ENCODE results near the gene KAT6B. TPM values are rescaled to one million over a fixed set of nuclear protein-coding genes. Genes with fewer than 3 reads are reported as not detected.
"Not testable (repeated sequence)": the region's sequence is repeated elsewhere in the genome, so short reads cannot be mapped to it uniquely, and the experiment has no call there.

Gene KAT6B
- total and polyA plus RNA-seq, 4 experiments from 2014 or later, result 10.9 to 63.9 (median 52.4) TPM

DNA sequence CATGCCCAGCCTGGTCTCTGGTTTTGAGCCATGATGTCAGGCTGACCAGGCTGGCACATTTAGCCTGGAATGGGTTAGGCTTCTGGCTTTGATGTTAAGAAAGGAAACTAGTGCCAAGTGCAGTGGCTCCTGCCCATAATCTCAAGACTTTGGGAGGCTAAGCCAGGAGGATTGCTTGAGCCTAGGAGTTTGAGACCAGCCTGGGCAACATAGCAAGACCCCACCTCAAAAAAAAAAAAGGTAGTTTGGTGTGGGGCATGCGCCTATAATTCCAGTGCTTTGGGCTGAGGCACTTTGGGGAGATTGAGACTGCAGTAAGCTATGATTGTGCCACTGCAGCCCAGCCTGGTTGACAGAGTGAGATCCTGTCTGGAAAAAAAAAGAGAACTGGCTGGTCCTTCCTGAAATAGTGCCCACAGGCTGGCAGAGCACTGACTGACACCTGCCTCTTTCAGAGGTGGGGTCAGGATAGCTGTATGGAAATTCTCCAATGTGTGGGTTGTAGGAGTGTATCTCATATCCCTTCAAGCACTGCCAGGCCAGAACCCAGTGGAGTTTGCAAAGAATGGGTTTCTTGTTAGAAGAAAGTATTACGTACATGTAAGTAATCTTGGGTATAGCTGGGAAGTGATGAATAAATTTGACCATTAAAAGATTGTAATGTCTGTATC is 61.3 kb downstream of the KAT6B start:
- H3K4me1 ChIP-seq (ENCODE audit: insufficient read depth, low read length), result no peaks in the 10 kb centered on the region
- H3K36me3 ChIP-seq (ENCODE audit: insufficient read depth, low read length), result no peaks in the 10 kb centered on the region
- no peaks in the 10 kb centered on the region for H3K27me3 ChIP-seq (ENCODE audit: insufficient read depth, low read length)
- Mint-ChIP-seq H3K36me3 (peaks cover 0 to 2% of the 10 kb centered on the region in 2 donors), H3K27me3 (no peaks in the 10 kb centered on the region), H3K27ac (peak overlapping the region in 3 of 7 donors; percentile 20 to 48 (median 36)), H3K9me3 (no peaks in the 10 kb centered on the region), H3K4me3 (no peak overlapping the region), H3K4me1 (peaks cover 22 to 57% (median 44%) of the 10 kb centered on the region in 4 donors)
- H3K9me3 ChIP-seq (ENCODE audit: control insufficient read depth in 1 of 2, low read length in 2 of 2), result no peaks in the 10 kb centered on the region
- ChIA-PET POLR2A (ENCODE audit: partially characterized antibody) (interaction anchor here (1.2 kb wide), 1 partner anchor 8 kb away, joined by 7 read pairs; no protein-coding TSS in a partner anchor), CTCF (ENCODE audit: partially characterized antibody) (no interaction called here)
- H3K27ac ChIP-seq (ENCODE audit: low read depth, low read length), result no peak overlapping the region
- intact Hi-C loops (cut with micrococcal nuclease), result no loop called here
- no peak overlapping the region for H3K4me3 ChIP-seq (ENCODE audit: low read length in 2 of 2)
- no peak for DNase-seq

GRCh38 chr10:74888962-74889661 is 62.7 kb downstream of the KAT6B start:
- ChIA-PET CTCF (ENCODE audit: partially characterized antibody) (interaction anchor here (0.8 to 1.4 kb wide), 4 partner anchors 9 to 347 kb away, joined by 3 to 4 read pairs (median 3); no protein-coding TSS in a partner anchor), POLR2A (ENCODE audit: partially characterized antibody) (no interaction called here)
- H3K4me1 ChIP-seq (ENCODE audit: insufficient read depth, low read length), result no peaks in the 10 kb centered on the region
- H3K4me1 Mint-ChIP-seq, result peaks cover 19 to 58% (median 41%) of the 10 kb centered on the region in 4 donors
- DNase-seq, result no peak
- no peak overlapping the region for H3K4me3 ChIP-seq (ENCODE audit: low read length in 2 of 2)
- H3K36me3 ChIP-seq (ENCODE audit: insufficient read depth, low read length), result no peaks in the 10 kb centered on the region
- no peak overlapping the region for H3K4me3 Mint-ChIP-seq
- H3K27ac ChIP-seq (ENCODE audit: low read depth, low read length), result no peak overlapping the region
- no peaks in the 10 kb centered on the region for H3K9me3 Mint-ChIP-seq
- H3K27me3 Mint-ChIP-seq, result no peaks in the 10 kb centered on the region
- intact Hi-C loops (cut with micrococcal nuclease), result no loop called here
- no peaks in the 10 kb centered on the region for H3K9me3 ChIP-seq (ENCODE audit: control insufficient read depth in 1 of 2, low read length in 2 of 2)
- peak overlapping the region in 1 of 7 donors; percentile 24 for H3K27ac Mint-ChIP-seq
- H3K27me3 ChIP-seq (ENCODE audit: insufficient read depth, low read length), result no peaks in the 10 kb centered on the region
- H3K36me3 Mint-ChIP-seq, result peaks cover 0 to 2% of the 10 kb centered on the region in 2 donors

- H3K4me3 Mint-ChIP-seq, result no peak overlapping the region
- CTCF ChIA-PET (ENCODE audit: partially characterized antibody), result interaction anchor here (0.8 to 1.4 kb wide), 4 partner anchors 9 to 347 kb away, joined by 3 to 4 read pairs (median 3); no protein-coding TSS in a partner anchor
- intact Hi-C loops (cut with micrococcal nuclease), result no loop called here
These were observed 63.2 kb downstream of the KAT6B start for GRCh38 chr10:74889662-74889998.

GRCh38 chr10:74890460-74890859 is 64.1 kb downstream of the KAT6B start:
- Mint-ChIP-seq H3K27ac (peak overlapping the region in 4 of 7 donors; percentile 36 to 77 (median 54)), H3K27me3 (no peaks in the 10 kb centered on the region)
- intact Hi-C loops (cut with micrococcal nuclease), result no loop called here

More at GRCh38 chr10:74889662-74889998, 63.2 kb downstream of the KAT6B start:
- Histone ChIP-seq H3K36me3 (ENCODE audit: insufficient read depth, low read length) (no peaks in the 10 kb centered on the region), H3K4me3 (ENCODE audit: low read length in 2 of 2) (no peak overlapping the region), H3K27me3 (ENCODE audit: insufficient read depth, low read length) (no peaks in the 10 kb centered on the region), H3K9me3 (ENCODE audit: control insufficient read depth in 1 of 2, low read length in 2 of 2) (no peaks in the 10 kb centered on the region), H3K27ac (ENCODE audit: low read depth, low read length) (no peak overlapping the region), H3K4me1 (ENCODE audit: insufficient read depth, low read length) (no peaks in the 10 kb centered on the region)
- Mint-ChIP-seq H3K27me3 (no peaks in the 10 kb centered on the region), H3K27ac (peak overlapping the region in 2 of 7 donors; percentile 24 to 62), H3K9me3 (no peaks in the 10 kb centered on the region), H3K36me3 (peaks cover 4% of the 10 kb centered on the region in 2 donors), H3K4me1 (peaks cover 22 to 61% (median 43%) of the 10 kb centered on the region in 4 donors)
- no peak for DNase-seq
- POLR2A ChIA-PET (ENCODE audit: partially characterized antibody), result no interaction called here

GRCh38 chr10:74891053-74891452 is 64.7 kb downstream of the KAT6B start:
- intact Hi-C loops (cut with micrococcal nuclease), result no loop called here
- Histone ChIP-seq H3K27ac (ENCODE audit: low read depth, low read length) (no peak overlapping the region), H3K4me3 (ENCODE audit: low read length in 2 of 2) (no peak overlapping the region), H3K27me3 (ENCODE audit: insufficient read depth, low read length) (no peaks in the 10 kb centered on the region), H3K4me1 (ENCODE audit: insufficient read depth, low read length) (no peaks in the 10 kb centered on the region), H3K36me3 (ENCODE audit: insufficient read depth, low read length) (no peaks in the 10 kb centered on the region), H3K9me3 (ENCODE audit: control insufficient read depth in 1 of 2, low read length in 2 of 2) (no peaks in the 10 kb centered on the region)
- Mint-ChIP-seq H3K9me3 (no peaks in the 10 kb centered on the region), H3K27ac (peak overlapping the region in 5 of 7 donors; percentile 38 to 77 (median 57)), H3K4me1 (peaks cover 29 to 73% (median 49%) of the 10 kb centered on the region in 4 donors), H3K27me3 (no peaks in the 10 kb centered on the region), H3K4me3 (no peak overlapping the region), H3K36me3 (peaks cover 4 to 5% of the 10 kb centered on the region in 2 donors)
- DNase-seq, result no peak
- CTCF ChIA-PET (ENCODE audit: partially characterized antibody), result no interaction called here
- POLR2A ChIA-PET (ENCODE audit: partially characterized antibody), result no interaction called here

More at GRCh38 chr10:74890460-74890859, 64.1 kb downstream of the KAT6B start:
- H3K27me3 ChIP-seq (ENCODE audit: insufficient read depth, low read length), result no peaks in the 10 kb centered on the region
- no peak overlapping the region for H3K27ac ChIP-seq (ENCODE audit: low read depth, low read length)
- Mint-ChIP-seq H3K4me1 (peaks cover 24 to 67% (median 47%) of the 10 kb centered on the region in 4 donors), H3K36me3 (peaks cover 4% of the 10 kb centered on the region in 2 donors), H3K9me3 (no peaks in the 10 kb centered on the region), H3K4me3 (no peak overlapping the region)
- no peak for DNase-seq
- CTCF ChIA-PET (ENCODE audit: partially characterized antibody), result no interaction called here
- no peak overlapping the region for H3K4me3 ChIP-seq (ENCODE audit: low read length in 2 of 2)
- H3K4me1 ChIP-seq (ENCODE audit: insufficient read depth, low read length), result no peaks in the 10 kb centered on the region
- no peaks in the 10 kb centered on the region for H3K9me3 ChIP-seq (ENCODE audit: control insufficient read depth in 1 of 2, low read length in 2 of 2)
- POLR2A ChIA-PET (ENCODE audit: partially characterized antibody), result no interaction called here
- H3K36me3 ChIP-seq (ENCODE audit: insufficient read depth, low read length), result no peaks in the 10 kb centered on the region

GRCh38 chr10:74892839-74893238 is 66.4 kb downstream of the KAT6B start:
- H3K9me3 Mint-ChIP-seq, result no peaks in the 10 kb centered on the region
- Histone ChIP-seq H3K9me3 (ENCODE audit: control insufficient read depth in 1 of 2, low read length in 2 of 2) (no peaks in the 10 kb centered on the region), H3K4me1 (ENCODE audit: insufficient read depth, low read length) (peaks cover 12% of the 10 kb centered on the region), H3K27me3 (ENCODE audit: insufficient read depth, low read length) (no peaks in the 10 kb centered on the region), H3K36me3 (ENCODE audit: insufficient read depth, low read length) (no peaks in the 10 kb centered on the region), H3K27ac (ENCODE audit: low read depth, low read length) (no peak overlapping the region), H3K4me3 (ENCODE audit: low read length in 2 of 2) (no peak overlapping the region)
- no peak for DNase-seq
- intact Hi-C loops (cut with micrococcal nuclease), result no loop called here
- ChIA-PET POLR2A (ENCODE audit: partially characterized antibody) (interaction anchor here (1.1 kb wide), 1 partner anchor 9 kb away, joined by 3 read pairs; no protein-coding TSS in a partner anchor), CTCF (ENCODE audit: partially characterized antibody) (interaction anchor here (1.1 to 1.4 kb wide), 3 partner anchors 14 to 472 kb away, joined by 3 to 5 read pairs (median 3); no protein-coding TSS in a partner anchor)
- H3K4me1 Mint-ChIP-seq, result peaks cover 39 to 80% (median 57%) of the 10 kb centered on the region in 4 donors
- H3K27me3 Mint-ChIP-seq, result no peaks in the 10 kb centered on the region
- H3K36me3 Mint-ChIP-seq, result peaks cover 4 to 8% of the 10 kb centered on the region in 2 donors
- H3K4me3 Mint-ChIP-seq, result no peak overlapping the region
- peak overlapping the region in 2 of 7 donors; percentile 33 to 69 for H3K27ac Mint-ChIP-seq

DNA sequence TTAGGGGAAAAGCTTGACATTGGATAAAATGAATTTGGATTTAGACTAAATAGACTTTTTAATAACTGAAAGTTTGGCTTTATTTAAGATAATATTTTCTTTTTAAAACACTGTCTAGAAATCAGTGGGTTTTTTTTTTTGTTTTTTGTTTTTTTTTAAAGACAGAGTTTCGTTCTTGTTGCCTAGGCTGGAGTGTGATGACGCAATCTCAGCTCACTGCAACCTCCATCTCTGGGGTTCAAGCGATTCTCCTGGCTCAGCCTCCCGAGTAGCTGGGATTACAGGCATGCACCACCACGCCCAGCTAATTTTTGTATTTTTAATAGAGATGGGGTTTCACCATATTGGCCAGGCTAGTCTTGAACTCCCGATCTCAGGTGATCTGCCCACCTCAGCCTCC is 66.9 kb downstream of the KAT6B start:
- H3K9me3 ChIP-seq (ENCODE audit: control insufficient read depth in 1 of 2, low read length in 2 of 2); H3K27me3 ChIP-seq (ENCODE audit: insufficient read depth, low read length); H3K27ac Mint-ChIP-seq; H3K36me3 Mint-ChIP-seq; intact Hi-C loops (cut with micrococcal nuclease); H3K4me3 Mint-ChIP-seq; H3K4me3 ChIP-seq (ENCODE audit: low read length in 2 of 2); H3K9me3 Mint-ChIP-seq; H3K27ac ChIP-seq (ENCODE audit: low read depth, low read length); H3K36me3 ChIP-seq (ENCODE audit: insufficient read depth, low read length); DNase-seq; H3K27me3 Mint-ChIP-seq: not testable (repeated sequence)
- ChIA-PET POLR2A (ENCODE audit: partially characterized antibody) (interaction anchor here (1.1 kb wide), 1 partner anchor 9 kb away, joined by 3 read pairs; no protein-coding TSS in a partner anchor), CTCF (ENCODE audit: partially characterized antibody) (interaction anchor here (0.9 to 1.4 kb wide), 3 partner anchors 14 to 28 kb away, joined by 3 to 5 read pairs (median 3); no protein-coding TSS in a partner anchor)
- H3K4me1 ChIP-seq (ENCODE audit: insufficient read depth, low read length), result peaks cover 17% of the 10 kb centered on the region
- peaks cover 44 to 80% (median 60%) of the 10 kb centered on the region in 4 donors for H3K4me1 Mint-ChIP-seq

Measured in CD4-positive, alpha-beta memory T cell (primary cell).